Spleen (tissue), 11 donors: ENCODE results near the gene ACOXL. TPM values are rescaled to one million over a fixed set of nuclear protein-coding genes. Genes with fewer than 3 reads are reported as not detected.
A peak's percentile ranks its signal among the peaks of the same experiment; 100 is the strongest.

ENCODE experiments used
- DNase-seq: peaks from one replicate; pipeline ENCODE4 v3.0.0-alpha.2; 2020
- H3K27ac ChIP-seq, 8 donors: fragments of 200-600 bp; sonication (generic) in 7 of 8; 1 replicate in 4 of 8; 2 replicates in 4 of 8; pipeline versions ENCODE4 v1.5.0 to v1.8.0; 2016 to 2021; ENCODE audit warnings: inconsistent platforms in 4 of 8, mild to moderate bottlenecking in 4 of 8, moderate library complexity in 1 of 8
- H3K27me3 ChIP-seq, 7 donors: fragments of 200-600 bp; sonication (generic) in 6 of 7; replicated peaks in 1 of 7; 1 replicate in 4 of 7; 2 replicates in 3 of 7; pipeline versions ENCODE4 v1.5.0 to v1.8.0; 2016 to 2021; ENCODE audit warnings: inconsistent platforms in 3 of 7, mild to moderate bottlenecking in 1 of 7
- H3K36me3 ChIP-seq, 6 donors: fragments of 200-600 bp; sonication (generic) in 5 of 6; 1 replicate in 4 of 6; 2 replicates in 2 of 6; pipeline versions ENCODE4 v1.5.0 to v1.8.0; 2016 to 2021; ENCODE audit warnings: inconsistent platforms in 2 of 6
- H3K4me1 ChIP-seq, 6 donors: fragments of 200-600 bp; sonication (generic) in 5 of 6; 1 replicate in 3 of 6; 2 replicates in 3 of 6; pipeline versions ENCODE4 v1.5.0 to v1.8.0; 2016 to 2021; ENCODE audit warnings: inconsistent platforms in 3 of 6
- H3K4me3 ChIP-seq, 8 donors: fragments of 200-600 bp; sonication (generic) in 7 of 8; 1 replicate in 4 of 8; 2 replicates in 4 of 8; pipeline versions ENCODE4 v1.5.0 to v1.8.0; 2016 to 2021; ENCODE audit warnings: inconsistent platforms in 4 of 8, mild to moderate bottlenecking in 4 of 8, moderate library complexity in 2 of 8
- H3K9me3 ChIP-seq, 8 donors: fragments of 200-600 bp; sonication (generic) in 7 of 8; 1 replicate in 4 of 8; 2 replicates in 4 of 8; pipeline versions ENCODE4 v1.5.0 to v1.8.0; 2016 to 2021; ENCODE audit warnings: inconsistent platforms in 4 of 8
- CTCF ChIP-seq, 11 experiments: fragments of 200-600 bp in 7 of 11; fragments of 450-650 bp in 4 of 11; sonication (generic) in 4 of 11; IDR thresholded peaks in 8 of 11; conservative IDR thresholded peaks in 3 of 11; 1 replicate in 7 of 11; 2 replicates in 4 of 11; pipeline versions ENCODE4 v1.4.0 to v1.8.0; 2016 to 2021; ENCODE audit warnings: antibody characterized with exemption in 11 of 11, inconsistent platforms in 4 of 11, mild to moderate bottlenecking in 1 of 11
- POLR2A ChIP-seq, 3 donors: fragments of 450-650 bp; IDR thresholded peaks; one replicate each; pipeline ENCODE4 v1.5.1; 2017; ENCODE audit warnings: antibody characterized with exemption in 3 of 3, mild to moderate bottlenecking in 1 of 3
- POLR2AphosphoS5 ChIP-seq, 3 donors: sonication (generic); formaldehyde crosslinking; IDR thresholded peaks; one replicate each; pipeline ENCODE4 v1.5.1; 2017; ENCODE audit warnings: antibody characterized with exemption in 3 of 3
- WGBS, 5 donors: extraction: QIAGEN DNeasy Blood & Tissue Kit in 3 of 5; methylation state at CpG; one replicate each; pipeline versions ENCODE4 v1.1.5 to v1.1.7; 2013 to 2018; 5-methylcytosine and 5-hydroxymethylcytosine counted together
- intact Hi-C: fragments of 100-400 bp; cut with DNase I; formaldehyde crosslinking; loops from one replicate; pipeline ENCODE4 v1.15.0; 2023; ENCODE audit warnings: low total_unique reads
- polyA plus RNA-seq, 3 donors: library from polyadenylated mRNA; stranded (reverse); fragments of 200-250 nt; gene quantifications; one replicate each; pipeline ENCODE4 v1.2.1, GENCODE V29; 2013
- total RNA-seq, 7 donors: library from RNA; depleted of rRNA in 3 of 7; stranded (reverse); fragments of >200 nt in 3 of 7; fragmentation: NEBNext Ultra II Directional in 4 of 7; extraction: Animal tissue kit (Norgen Biotek cat#: 25700) in 4 of 7; gene quantifications; one replicate each; pipeline versions ENCODE4 v1.1.0 to v1.2.1, GENCODE V29; 2016 to 2021
- donor health status: healthy with polysubstance abuse.
- donor health status: DM: no; HTN: no; CAD: no; lungs with moderate emphysema.
- donor health status: DM: no; HTN: no; CAD: no.
- donor health status: Bipolar disorder and iron deficiency.
- donor health status: healthy.
- donor health status: DM: no; HTN: no; CAD: no.
- donor health status: DM: yes; HTN: yes; CAD: no.

The ACOXL gene
- total and polyA plus RNA-seq, 10 donors = 0.04 to 1.0 (median 0.66) TPM

- Histone ChIP-seq H3K4me1 (peaks cover 0 to 83% (median 24%) of the 10 kb centered on the region in 6 donors), H3K4me3 (no peak overlapping the region), H3K27ac (no peak overlapping the region), H3K27me3 (no peaks in the 10 kb centered on the region), H3K36me3 (peaks cover 0 to 66% (median 1%) of the 10 kb centered on the region in 6 donors), H3K9me3 (no peaks in the 10 kb centered on the region)
- intact Hi-C loops = no loop called here
- TF ChIP-seq POLR2A (IDR thresholded peaks at IDR 0.05) = no peak
- TF ChIP-seq CTCF (IDR thresholded peaks at IDR 0.05 in 8 of 11, conservative IDR thresholded peaks at IDR 0.05 in 3 of 11) = no peak
- no peak for TF ChIP-seq POLR2AphosphoS5 (IDR thresholded peaks at IDR 0.05)
- no peak for DNase-seq
- 88 to 97% (median 96%) methylated on average over 5 of the region's 5 CpGs for WGBS, 5 donors
Measured at GRCh38 chr2:111159641-111160040, 427.3 kb downstream of the ACOXL start.

- Histone ChIP-seq H3K4me1 (peaks cover 0 to 79% (median 24%) of the 10 kb centered on the region in 6 donors), H3K9me3 (no peaks in the 10 kb centered on the region), H3K27ac (no peak overlapping the region), H3K36me3 (peaks cover 0 to 66% (median 11%) of the 10 kb centered on the region in 6 donors), H3K27me3 (no peaks in the 10 kb centered on the region), H3K4me3 (no peak overlapping the region)
- intact Hi-C loops = no loop called here
- TF ChIP-seq CTCF (IDR thresholded peaks at IDR 0.05 in 8 of 11, conservative IDR thresholded peaks at IDR 0.05 in 3 of 11) (no peak), POLR2A (IDR thresholded peaks at IDR 0.05) (no peak), POLR2AphosphoS5 (IDR thresholded peaks at IDR 0.05) (no peak)
- WGBS, 5 donors = 67 to 95% (median 92%) methylated on average over 3 of the region's 3 CpGs
- no peak for DNase-seq
Measured at GRCh38 chr2:111160758-111161157, 428.4 kb downstream of the ACOXL start.

- DNase-seq = no peak
- intact Hi-C loops = no loop called here
- TF ChIP-seq POLR2AphosphoS5 (IDR thresholded peaks at IDR 0.05) (peak in 1 of 3 donors; percentile 25), CTCF (IDR thresholded peaks at IDR 0.05 in 8 of 11, conservative IDR thresholded peaks at IDR 0.05 in 3 of 11) (no peak)
- Histone ChIP-seq H3K4me1 (peaks cover 0 to 67% (median 21%) of the 10 kb centered on the region in 6 donors), H3K9me3 (no peaks in the 10 kb centered on the region), H3K36me3 (peaks cover 0 to 75% (median 18%) of the 10 kb centered on the region in 6 donors), H3K27me3 (no peaks in the 10 kb centered on the region), H3K4me3 (no peak overlapping the region), H3K27ac (no peak overlapping the region)
- 58 to 79% (median 65%) methylated on average over 9 to 12 of the region's 12 CpGs for WGBS, 5 donors
Measured at GRCh38 chr2:111161971-111162370, 429.6 kb downstream of the ACOXL start.

- Histone ChIP-seq H3K4me3 (no peak overlapping the region), H3K4me1 (peaks cover 0 to 64% (median 16%) of the 10 kb centered on the region in 6 donors), H3K36me3 (peaks cover 0 to 84% (median 18%) of the 10 kb centered on the region in 6 donors), H3K27me3 (no peaks in the 10 kb centered on the region), H3K9me3 (no peaks in the 10 kb centered on the region), H3K27ac (no peak overlapping the region)
- intact Hi-C loops = no loop called here
- WGBS, 5 donors = 19 to 41% (median 33%) methylated on average over 12 of the region's 12 CpGs
- DNase-seq = no peak
- no peak for TF ChIP-seq POLR2A (IDR thresholded peaks at IDR 0.05)
- no peak for TF ChIP-seq POLR2AphosphoS5 (IDR thresholded peaks at IDR 0.05)
- no peak for TF ChIP-seq CTCF (IDR thresholded peaks at IDR 0.05 in 8 of 11, conservative IDR thresholded peaks at IDR 0.05 in 3 of 11)
Measured at GRCh38 chr2:111162718-111163331, 430.5 kb downstream of the ACOXL start.
